HCT116 (cell line): ENCODE results near the gene LRBA. TPM values are rescaled to one million over a fixed set of nuclear protein-coding genes. Genes with fewer than 3 reads are reported as not detected.

Experiments
- ATAC-seq: fragments of 200-7000 bp; cut with Tn5 transposase; 2 replicates; pipeline ENCODE4 v1.9.1; 2020; ENCODE audit warnings: mild to moderate bottlenecking, moderate library complexity
- BruUV-seq: library from RNA; stranded (reverse); fragments of 400-500 nt; replicated peaks from 2 replicates; lab custom pipeline; 2021; lab: Mats Ljungman, UMichigan
- CTCF ChIA-PET: fragments of 300-600 bp; sonication (Branson Sonifier 250); formaldehyde crosslinking; loops from one replicate; lab custom pipeline; 2021; ENCODE audit warnings: antibody characterized with exemption; lab: Charles Lee
- POLR2A ChIA-PET: fragments of 300-600, 350-600 bp; sonication (Branson Sonifier 250); formaldehyde crosslinking; loops from one replicate; lab custom pipeline; 2021; ENCODE audit warnings: antibody characterized with exemption; lab: Charles Lee
- RAD21 ChIA-PET, 2 experiments: fragments of 300-600 bp; sonication (Branson Sonifier 250); formaldehyde crosslinking; loops; one replicate each; lab custom pipeline; 2023; ENCODE audit warnings: low total read pairs in 2 of 2; ENCODE audit not compliant: uncharacterized antibody in 2 of 2, unreplicated experiment in 2 of 2, low non-redundant PET in 1 of 2; lab: Charles Lee
- DNase-seq: peaks from one replicate; pipeline ENCODE4 v3.0.0-alpha.2; 2010; ENCODE audit warnings: low read depth, low spot score
- H2AFZ ChIP-seq: fragments of 200-600 bp; shearing (Covaris generic), sonication (generic); 2 replicates; pipeline ENCODE4 v1.6.1; 2017; ENCODE audit warnings: low read depth, mixed run types, mixed read lengths, antibody characterized with exemption, low read length; ENCODE audit not compliant: poor library complexity, severe bottlenecking
- H3K27ac ChIP-seq: 2 replicates; pipeline ENCODE4 v1.5.1; 2012; ENCODE audit warnings: low read depth, low read length
- H3K27me3 ChIP-seq: fragments of 200-600 bp; sonication (generic); 2 replicates; pipeline ENCODE4 v1.6.1; 2016; ENCODE audit warnings: mixed run types, low read length, mixed read lengths; ENCODE audit not compliant: insufficient read depth
- H3K36me3 ChIP-seq, 2 experiments: fragments of 200-500 bp in 1 of 2; fragments of 200-600 bp in 1 of 2; sonication (Bioruptor generic) in 1 of 2; sonication (generic) in 1 of 2; 2 replicates each; pipeline versions ENCODE4 v1.5.1 to v1.6.1; 2014 to 2016; ENCODE audit warnings: low read length in 2 of 2, inconsistent platforms in 1 of 2, mixed read lengths in 1 of 2, mixed run types in 1 of 2; ENCODE audit not compliant: insufficient read depth in 2 of 2, control insufficient read depth in 1 of 2
- H3K4me1 ChIP-seq, 2 experiments: fragments of 200-600 bp in 1 of 2; sonication (generic) in 1 of 2; 2 replicates each; pipeline versions ENCODE4 v1.5.1 to v1.6.1; 2012 to 2017; ENCODE audit warnings: low read length in 2 of 2, inconsistent platforms in 1 of 2, mild to moderate bottlenecking in 1 of 2, mixed read lengths in 1 of 2, mixed run types in 1 of 2, moderate library complexity in 1 of 2; ENCODE audit not compliant: insufficient read depth in 2 of 2, control insufficient read depth in 1 of 2
- H3K4me2 ChIP-seq: fragments of 200-600 bp; sonication (generic); 2 replicates; pipeline ENCODE4 v1.6.1; 2017; ENCODE audit warnings: mixed run types, low read length, mixed read lengths
- H3K4me3 ChIP-seq, 2 experiments: fragments of 200-600 bp in 1 of 2; sonication (generic) in 1 of 2; replicated peaks in 1 of 2; 2 replicates each; pipeline ENCODE4 v1.5.1; 2011 to 2016; ENCODE audit warnings: low read length in 2 of 2, control low read depth in 1 of 2, low read depth in 1 of 2, mild to moderate bottlenecking in 1 of 2, mixed read lengths in 1 of 2, mixed run types in 1 of 2
- H3K79me2 ChIP-seq: fragments of 200-600 bp; sonication (generic); 2 replicates; pipeline ENCODE4 v1.6.1; 2017; ENCODE audit warnings: mild to moderate bottlenecking, mixed run types, low read length, moderate library complexity, mixed read lengths; ENCODE audit not compliant: insufficient read depth
- H3K9ac ChIP-seq: fragments of 200-600 bp; sonication (generic); 2 replicates; pipeline ENCODE4 v1.6.1; 2016; ENCODE audit warnings: low read length, mixed read lengths
- H3K9me2 ChIP-seq: fragments of 200-600 bp; sonication (generic), shearing (Covaris generic); 2 replicates; pipeline ENCODE4 v1.6.1; 2017; ENCODE audit warnings: mixed run types, mild to moderate bottlenecking, moderate library complexity; ENCODE audit not compliant: insufficient read depth
- H3K9me3 ChIP-seq, 2 experiments: fragments of 200-500 bp in 1 of 2; fragments of 200-600 bp in 1 of 2; sonication (Bioruptor generic) in 1 of 2; sonication (generic) in 1 of 2; 2 replicates each; pipeline ENCODE4 v1.6.1; 2014 to 2017; ENCODE audit warnings: low read length in 2 of 2, mixed read lengths in 2 of 2, inconsistent platforms in 1 of 2, low read depth in 1 of 2, mild to moderate bottlenecking in 1 of 2, mixed run types in 1 of 2, moderate library complexity in 1 of 2; ENCODE audit not compliant: control insufficient read depth in 1 of 2, insufficient read depth in 1 of 2
- H4K20me1 ChIP-seq: fragments of 200-600 bp; sonication (generic), shearing (Covaris generic); 2 replicates; pipeline ENCODE4 v1.6.1; 2017; ENCODE audit warnings: mixed run types, mild to moderate bottlenecking, moderate library complexity; ENCODE audit not compliant: insufficient read depth
- CBX3 ChIP-seq: IDR thresholded peaks from 2 replicates; pipeline ENCODE4 v1.6.1; 2012; ENCODE audit warnings: low read depth
- CEBPB ChIP-seq: IDR thresholded peaks from 2 replicates; pipeline ENCODE4 v1.6.1; 2012; ENCODE audit warnings: low read depth
- EGR1 ChIP-seq: IDR thresholded peaks from 2 replicates; pipeline ENCODE4 v1.6.1; 2012; ENCODE audit warnings: low read depth
- ELF1 ChIP-seq: IDR thresholded peaks from 2 replicates; pipeline ENCODE4 v1.6.1; 2012; ENCODE audit warnings: low read depth, borderline replicate concordance
- EZH2 ChIP-seq: fragments of 200-600 bp; sonication (generic); IDR thresholded peaks from 2 replicates; pipeline ENCODE4 v1.6.1; 2017; ENCODE audit warnings: antibody characterized with exemption, mixed run types
- EZH2phosphoT487 ChIP-seq: fragments of 200-600 bp; IDR thresholded peaks from 2 replicates; pipeline ENCODE4 v1.6.1; 2018; ENCODE audit warnings: antibody characterized with exemption, borderline replicate concordance
- FOSL1 ChIP-seq: IDR thresholded peaks from 2 replicates; pipeline ENCODE4 v1.6.1; 2012; ENCODE audit warnings: low read depth
- JUND ChIP-seq: IDR thresholded peaks from 2 replicates; pipeline ENCODE4 v1.6.1; 2012
- MAX ChIP-seq: IDR thresholded peaks from 2 replicates; pipeline ENCODE4 v1.6.1; 2012
- POLR2A ChIP-seq: IDR thresholded peaks from 2 replicates; pipeline ENCODE4 v1.7.0; 2011; ENCODE audit warnings: borderline replicate concordance; ENCODE audit not compliant: insufficient read depth, insufficient read length; ENCODE audit errors: extremely low read depth
- POLR2AphosphoS5 ChIP-seq: IDR thresholded peaks from 2 replicates; pipeline ENCODE4 v1.6.1; 2011; ENCODE audit warnings: mild to moderate bottlenecking, low read depth, low read length, moderate library complexity
- RAD21 ChIP-seq: IDR thresholded peaks from 2 replicates; pipeline ENCODE4 v1.6.1; 2012; ENCODE audit warnings: low read depth, mild to moderate bottlenecking
- REST ChIP-seq: IDR thresholded peaks from 2 replicates; pipeline ENCODE4 v1.6.1; 2012; ENCODE audit warnings: low read depth
- SIN3A ChIP-seq: IDR thresholded peaks from 2 replicates; pipeline ENCODE4 v1.6.1; 2012; ENCODE audit warnings: low read depth
- SP1 ChIP-seq: IDR thresholded peaks from 2 replicates; pipeline ENCODE4 v1.6.1; 2012; ENCODE audit warnings: low read depth
- SRF ChIP-seq: IDR thresholded peaks from 2 replicates; pipeline ENCODE4 v1.6.1; 2012; ENCODE audit warnings: low read depth
- TCF7L2 ChIP-seq: IDR thresholded peaks from 2 replicates; pipeline ENCODE4 v1.7.0; 2011; ENCODE audit warnings: borderline replicate concordance, inconsistent platforms; ENCODE audit not compliant: insufficient read depth, insufficient read length; ENCODE audit errors: extremely low read depth
- YY1 ChIP-seq: IDR thresholded peaks from 2 replicates; pipeline ENCODE4 v1.6.1; 2011; ENCODE audit warnings: low read length, low read depth, moderate library complexity, mild to moderate bottlenecking; ENCODE audit not compliant: insufficient replicate concordance; ENCODE audit errors: extremely low read depth
- ZBTB33 ChIP-seq: IDR thresholded peaks from 2 replicates; pipeline ENCODE4 v1.6.1; 2011; ENCODE audit warnings: mild to moderate bottlenecking, low read length, moderate library complexity; ENCODE audit not compliant: insufficient replicate concordance; ENCODE audit errors: extremely low read depth
- ZNF274 ChIP-seq: fragments of 200-500 bp; sonication (Bioruptor generic); IDR thresholded peaks from 2 replicates; pipeline ENCODE4 v1.6.1; 2014; ENCODE audit warnings: mild to moderate bottlenecking, low read depth, low read length, inconsistent platforms
- intact Hi-C: fragments of 100-400 bp; cut with micrococcal nuclease; formaldehyde crosslinking; loops from 2 replicates; pipeline ENCODE4 v1.10.0; 2022
- total RNA-seq: library from RNA; stranded (reverse); gene quantifications from one replicate; pipeline ENCODE4 v1.2.1, GENCODE V29; 2021; ENCODE audit not compliant: unreplicated experiment

Gene LRBA
- total RNA-seq, 1 experiment from 2014 or later, result 79.8 TPM

GRCh38 chr4:150943126-150943525 lies 72.0 kb downstream of the LRBA start:
- Histone ChIP-seq H3K4me3 (no peak overlapping the region), H3K27ac (no peak overlapping the region), H3K9me3 (no peaks in the 10 kb centered on the region), H3K27me3 (no peaks in the 10 kb centered on the region), H3K4me1 (peaks cover 9% of the 10 kb centered on the region in 2 experiments), H3K4me2 (no peak overlapping the region), H3K9me2 (no peaks in the 10 kb centered on the region), H2AFZ (no peak overlapping the region), H3K79me2 (peaks cover 92% of the 10 kb centered on the region), H3K36me3 (no peaks in the 10 kb centered on the region), H4K20me1 (peaks cover 13% of the 10 kb centered on the region; the same call in 1 of the 2 replicates), H3K9ac (no peak overlapping the region)
- no TSS peak for BruUV-seq
- intact Hi-C loops, result no loop called here
- no peak for DNase-seq
- ChIA-PET RAD21 (no interaction called here), POLR2A (no interaction called here), CTCF (no interaction called here)
- ATAC-seq, result no peak
- TF ChIP-seq POLR2AphosphoS5 (no peak), TCF7L2 (no peak), POLR2A (no peak), CEBPB (no peak), FOSL1 (no peak), ZNF274 (no peak), ZBTB33 (no peak), EGR1 (no peak), SP1 (no peak), ELF1 (no peak), SRF (no peak), YY1 (no peak), RAD21 (no peak), EZH2phosphoT487 (no peak), SIN3A (no peak), JUND (no peak), MAX (no peak), CBX3 (no peak), EZH2 (no peak), REST (no peak)
